Measurements from ENCODE around the gene KLK12.

GRCh38 chr19:50981587-50982146, 53.1 kb downstream of the KLK12 start:
- no peak for TF ChIP-seq CTCF (IDR thresholded peaks at IDR 0.05)
- TF ChIP-seq POLR2AphosphoS5 (IDR thresholded peaks at IDR 0.05), result no peak
- TF ChIP-seq POLR2A (IDR thresholded peaks at IDR 0.05), result no peak

Measured in gastroesophageal sphincter (tissue), 3 donors.